GM12865 (cell line): Measurements from ENCODE around the gene EPOP.

Experiments used
- DNase-seq: peaks from one replicate; pipeline ENCODE4 v3.0.0; 2010; ENCODE audit warnings: low read depth
- H3K4me3 ChIP-seq: 2 replicates; pipeline ENCODE4 v1.5.1; 2011; ENCODE audit warnings: mild to moderate bottlenecking, low read depth, low read length, control low read depth
- TF ChIP-seq, protein P1 (sequence below): IDR thresholded peaks from 2 replicates; pipeline ENCODE4 v1.5.1; 2011; ENCODE audit warnings: low read length, control low read depth, low read depth, inconsistent platforms; ENCODE audit not compliant: insufficient read depth; ENCODE audit errors: missing control alignments

EPOP gene

DNA sequence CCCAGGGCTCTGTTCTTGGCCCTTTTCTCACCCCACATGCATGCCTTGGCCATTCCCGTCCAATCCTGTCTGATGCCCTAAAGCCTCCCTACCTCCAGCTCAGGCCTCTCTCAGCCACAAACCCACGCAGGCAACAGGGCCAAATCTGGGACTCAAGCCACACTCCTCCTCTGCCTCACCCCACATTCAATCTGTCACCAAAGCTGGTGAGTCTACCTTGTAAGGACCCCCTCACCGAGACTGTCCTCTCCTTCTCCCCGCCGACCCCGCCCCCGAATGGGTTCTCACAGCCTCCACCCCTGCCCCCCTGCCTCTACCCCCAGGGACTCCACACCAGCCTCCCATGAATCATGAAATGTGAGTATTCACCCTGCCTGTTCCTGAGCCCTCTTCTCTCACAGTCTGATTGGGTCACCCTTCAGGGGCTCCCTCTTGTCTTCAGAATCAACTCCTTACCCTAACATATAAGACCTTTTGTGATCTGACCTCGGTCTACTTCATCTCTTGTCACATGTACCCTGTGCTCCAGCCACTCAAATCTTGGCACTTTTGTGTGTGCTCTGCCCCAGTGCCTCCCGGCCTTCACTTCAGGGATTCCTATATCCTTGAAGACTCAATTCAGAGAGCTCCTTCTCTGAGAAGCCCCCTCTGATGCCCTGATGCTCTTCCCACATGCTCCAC lies 10.7 kb downstream of the EPOP start:
- TF ChIP-seq, protein P1, sequence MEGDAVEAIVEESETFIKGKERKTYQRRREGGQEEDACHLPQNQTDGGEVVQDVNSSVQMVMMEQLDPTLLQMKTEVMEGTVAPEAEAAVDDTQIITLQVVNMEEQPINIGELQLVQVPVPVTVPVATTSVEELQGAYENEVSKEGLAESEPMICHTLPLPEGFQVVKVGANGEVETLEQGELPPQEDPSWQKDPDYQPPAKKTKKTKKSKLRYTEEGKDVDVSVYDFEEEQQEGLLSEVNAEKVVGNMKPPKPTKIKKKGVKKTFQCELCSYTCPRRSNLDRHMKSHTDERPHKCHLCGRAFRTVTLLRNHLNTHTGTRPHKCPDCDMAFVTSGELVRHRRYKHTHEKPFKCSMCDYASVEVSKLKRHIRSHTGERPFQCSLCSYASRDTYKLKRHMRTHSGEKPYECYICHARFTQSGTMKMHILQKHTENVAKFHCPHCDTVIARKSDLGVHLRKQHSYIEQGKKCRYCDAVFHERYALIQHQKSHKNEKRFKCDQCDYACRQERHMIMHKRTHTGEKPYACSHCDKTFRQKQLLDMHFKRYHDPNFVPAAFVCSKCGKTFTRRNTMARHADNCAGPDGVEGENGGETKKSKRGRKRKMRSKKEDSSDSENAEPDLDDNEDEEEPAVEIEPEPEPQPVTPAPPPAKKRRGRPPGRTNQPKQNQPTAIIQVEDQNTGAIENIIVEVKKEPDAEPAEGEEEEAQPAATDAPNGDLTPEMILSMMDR: no peak

GRCh38 chr17:38663125-38663751 lies 11.5 kb downstream of the EPOP start:
- peak; percentile 84 for DNase-seq
- no peak overlapping the region for H3K4me3 ChIP-seq
- TF ChIP-seq, protein P1: peak; percentile 91

More for the DNA sequence above, 10.7 kb downstream of the EPOP start:
- no peak for DNase-seq
- H3K4me3 ChIP-seq: no peak overlapping the region

DNA sequence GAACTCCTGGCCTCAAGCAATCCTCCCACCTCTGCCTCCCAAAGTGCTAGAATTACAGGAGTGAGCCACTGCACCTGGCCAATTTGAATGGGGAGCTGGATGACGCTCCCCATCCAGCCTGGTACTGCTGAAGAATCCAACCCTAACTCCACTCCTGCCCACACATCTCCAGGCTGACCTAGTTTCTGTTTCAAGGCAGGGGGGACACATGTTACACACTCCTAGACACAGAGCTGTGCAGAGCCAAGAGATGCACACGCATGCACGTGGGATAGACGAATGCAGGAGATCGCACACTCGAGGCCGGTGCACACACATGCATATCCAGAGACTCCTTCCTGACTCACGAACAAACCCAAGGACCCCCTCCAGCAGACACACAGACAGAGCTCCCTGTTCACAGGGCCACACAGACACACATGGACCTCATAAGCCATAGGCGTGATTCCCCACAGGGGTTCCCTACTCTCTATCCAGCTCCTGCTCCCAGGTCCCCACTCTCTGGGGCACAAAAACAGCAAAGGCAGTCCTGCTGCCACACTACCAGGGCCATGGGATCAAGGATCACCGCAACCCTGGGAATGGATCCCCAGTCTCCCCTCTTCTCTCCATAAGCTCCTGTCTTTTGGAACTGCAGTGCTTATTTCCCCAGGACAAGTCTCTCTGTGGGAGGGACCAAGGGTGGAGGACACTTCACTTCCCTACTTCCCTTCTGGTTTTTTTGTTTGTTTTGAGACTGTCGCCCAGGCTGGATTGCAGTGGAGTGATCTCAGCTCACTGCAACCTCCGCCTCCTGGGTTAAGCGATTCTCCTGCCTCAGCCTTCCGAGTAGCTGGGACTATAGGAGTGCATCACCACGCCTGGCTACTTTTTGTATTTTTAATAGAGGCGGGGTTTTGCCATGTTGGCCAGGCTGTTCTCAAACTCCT lies 14.4 kb downstream of the EPOP start:
- H3K4me3 ChIP-seq: no peak overlapping the region
- DNase-seq: no peak
- TF ChIP-seq, protein P1: no peak

GRCh38 chr17:38659415-38659814 lies 15.3 kb downstream of the EPOP start:
- no peak for DNase-seq
- TF ChIP-seq, protein P1: no peak
- H3K4me3 ChIP-seq: no peak overlapping the region

DNA sequence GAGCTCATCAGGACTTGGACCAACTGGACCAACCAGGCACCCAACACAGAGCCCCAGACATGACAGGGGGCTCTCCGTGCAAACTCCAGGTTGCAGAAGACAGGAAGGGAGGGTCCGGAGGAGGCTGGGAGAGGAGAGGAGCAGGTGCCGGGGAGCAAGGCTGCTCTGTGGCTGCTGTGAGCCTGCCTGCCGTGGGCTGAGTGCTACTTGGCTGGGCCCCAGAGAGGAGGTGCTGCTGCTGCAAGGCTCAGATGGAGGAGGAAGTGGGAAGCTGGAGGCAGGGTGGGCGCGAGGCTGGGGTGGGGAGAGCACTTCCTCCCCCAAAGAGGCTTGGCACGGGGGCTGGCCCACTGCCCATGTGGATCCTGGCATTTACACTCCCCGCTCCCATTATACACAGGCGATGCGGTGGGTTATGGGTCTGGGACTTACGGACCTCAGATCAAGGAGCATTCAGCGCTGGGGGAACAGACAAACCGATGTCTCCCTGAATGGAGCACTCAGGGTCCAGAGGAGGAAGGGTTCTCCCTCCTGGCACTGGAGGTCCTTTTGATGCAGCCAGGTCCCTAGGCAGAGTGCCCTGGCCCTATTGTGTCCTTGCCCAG lies 15.9 kb downstream of the EPOP start:
- no peak for DNase-seq
- no peak overlapping the region for H3K4me3 ChIP-seq
- TF ChIP-seq, protein P1: no peak

DNA sequence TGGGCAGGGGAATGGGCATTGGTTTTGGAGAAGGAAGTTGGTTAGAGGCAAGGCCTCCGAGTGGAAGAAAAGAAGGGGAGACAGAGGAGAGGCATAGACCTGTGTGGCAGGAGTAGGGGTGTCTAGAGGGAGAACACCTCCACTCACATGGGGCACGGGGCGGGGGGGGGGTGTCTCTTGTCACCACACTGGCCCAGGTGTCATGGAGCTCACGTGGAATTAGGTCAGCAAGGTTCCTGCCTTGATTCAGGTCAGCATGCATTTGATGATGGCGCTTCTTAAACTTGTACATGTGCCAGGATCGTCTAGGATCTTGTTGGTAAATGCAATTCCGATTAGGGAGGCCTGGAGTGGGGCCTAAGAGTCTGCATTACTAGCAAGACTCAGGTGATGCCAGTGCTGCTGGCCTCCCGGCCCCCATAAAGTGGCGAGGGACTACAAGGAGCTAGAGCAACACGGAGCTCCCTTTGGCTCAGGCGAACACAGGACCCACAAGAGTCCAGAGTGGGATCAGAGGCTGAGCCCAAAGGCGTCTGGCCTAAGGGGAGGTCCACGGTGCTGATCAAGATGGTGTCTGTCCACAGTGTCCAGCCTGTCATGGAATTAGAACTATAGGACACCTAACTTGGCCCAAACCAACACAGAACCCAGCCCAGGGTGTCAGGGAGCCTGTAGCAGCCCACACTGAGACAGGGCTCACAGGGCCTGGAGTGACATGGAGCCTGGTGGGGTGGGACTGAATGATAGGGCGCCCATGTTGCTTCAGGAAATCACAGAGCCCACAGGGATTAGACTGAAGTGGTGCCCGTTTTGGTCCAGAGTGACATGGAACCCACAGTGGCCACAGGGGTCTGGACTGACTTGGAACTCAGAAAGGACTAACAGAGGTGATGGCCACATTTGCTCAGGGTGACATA lies 16.7 kb downstream of the EPOP start:
- TF ChIP-seq, protein P1: no peak
- no peak for DNase-seq
- H3K4me3 ChIP-seq: no peak overlapping the region
